Peyer's patch (tissue), 4 donors: ENCODE results near the gene HSPA2. TPM values are rescaled to one million over a fixed set of nuclear protein-coding genes. Genes with fewer than 3 reads are reported as not detected.
"Not testable (repeated sequence)": the region's sequence is repeated elsewhere in the genome, so short reads cannot be mapped to it uniquely, and the experiment has no call there.

ENCODE experiments used
- DNase-seq, 3 donors: peaks; one replicate each; pipeline ENCODE4 v3.0.0-alpha.2; 2017 to 2019
- H3K27ac ChIP-seq, 4 donors: fragments of 200-600 bp; sonication (generic); one replicate each; pipeline ENCODE4 v1.5.1; 2016 to 2019
- H3K27me3 ChIP-seq, 2 donors: fragments of 200-600 bp; sonication (generic); one replicate each; pipeline ENCODE4 v1.5.1; 2019
- H3K36me3 ChIP-seq, 3 donors: fragments of 200-600 bp; sonication (generic); one replicate each; pipeline ENCODE4 v1.5.1; 2016 to 2019
- H3K4me1 ChIP-seq, 4 donors: fragments of 200-600 bp; sonication (generic); one replicate each; pipeline ENCODE4 v1.5.1; 2016 to 2019
- H3K4me3 ChIP-seq, 4 donors: fragments of 200-600 bp; sonication (generic); 1 replicate in 3 of 4; 2 replicates in 1 of 4; pipeline ENCODE4 v1.5.1; 2016 to 2019; ENCODE audit warnings: mild to moderate bottlenecking in 1 of 4
- H3K9me3 ChIP-seq, 4 donors: fragments of 200-600 bp; sonication (generic); one replicate each; pipeline ENCODE4 v1.5.1; 2016 to 2019; ENCODE audit warnings: mild to moderate bottlenecking in 1 of 4
- POLR2A ChIP-seq, 2 donors: fragments of 450-650 bp; IDR thresholded peaks; one replicate each; pipeline ENCODE4 v1.5.1; 2017; ENCODE audit warnings: antibody characterized with exemption in 2 of 2, mild to moderate bottlenecking in 2 of 2, moderate library complexity in 2 of 2
- total RNA-seq, 4 donors: library from RNA; depleted of rRNA; stranded (reverse); fragments of >200 nt; gene quantifications; one replicate each; pipeline ENCODE4 v1.1.0, GENCODE V29; 2016
- TF ChIP-seq, protein P1 (sequence below), 6 experiments: fragments of 450-650 bp in 4 of 6; fragments of 200-600 bp in 2 of 6; sonication (generic) in 1 of 6; IDR thresholded peaks; one replicate each; pipeline ENCODE4 v1.5.1; 2017 to 2019; ENCODE audit warnings: antibody characterized with exemption in 6 of 6, mild to moderate bottlenecking in 3 of 6, moderate library complexity in 1 of 6

The HSPA2 gene
- total RNA-seq, 4 donors from 2014 or later: 4.2 to 9.9 (median 6.8) TPM

DNA sequence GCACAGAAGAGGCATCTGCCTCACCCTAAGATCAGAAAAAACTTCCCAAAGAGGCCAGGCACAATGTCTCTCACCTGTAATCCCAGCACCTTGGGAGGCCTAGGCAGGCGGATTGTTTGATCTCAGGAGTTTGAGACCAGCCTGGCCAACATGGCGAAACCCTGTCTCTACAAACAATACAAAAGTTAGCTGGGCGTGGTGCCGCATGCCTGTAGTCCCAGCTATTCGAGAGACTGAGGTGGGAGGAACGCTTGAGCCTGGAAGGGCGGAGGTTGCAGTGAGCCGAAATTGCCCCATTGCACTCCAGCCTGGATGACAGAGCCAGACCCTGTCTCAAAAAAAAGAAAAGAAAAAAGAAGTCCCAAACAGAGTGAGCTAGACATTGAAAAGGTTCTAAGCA lies 31.5 kb upstream of the HSPA2 start:
- no peak for DNase-seq
- H3K27me3 ChIP-seq: no peaks in the 10 kb centered on the region
- H3K36me3 ChIP-seq: no peaks in the 10 kb centered on the region
- H3K27ac ChIP-seq: peak overlapping the region in 1 of 4 donors; percentile 39
- no peak overlapping the region for H3K4me3 ChIP-seq
- H3K9me3 ChIP-seq: no peaks in the 10 kb centered on the region
- TF ChIP-seq POLR2A (IDR thresholded peaks at IDR 0.05): no peak
- TF ChIP-seq, protein P1, sequence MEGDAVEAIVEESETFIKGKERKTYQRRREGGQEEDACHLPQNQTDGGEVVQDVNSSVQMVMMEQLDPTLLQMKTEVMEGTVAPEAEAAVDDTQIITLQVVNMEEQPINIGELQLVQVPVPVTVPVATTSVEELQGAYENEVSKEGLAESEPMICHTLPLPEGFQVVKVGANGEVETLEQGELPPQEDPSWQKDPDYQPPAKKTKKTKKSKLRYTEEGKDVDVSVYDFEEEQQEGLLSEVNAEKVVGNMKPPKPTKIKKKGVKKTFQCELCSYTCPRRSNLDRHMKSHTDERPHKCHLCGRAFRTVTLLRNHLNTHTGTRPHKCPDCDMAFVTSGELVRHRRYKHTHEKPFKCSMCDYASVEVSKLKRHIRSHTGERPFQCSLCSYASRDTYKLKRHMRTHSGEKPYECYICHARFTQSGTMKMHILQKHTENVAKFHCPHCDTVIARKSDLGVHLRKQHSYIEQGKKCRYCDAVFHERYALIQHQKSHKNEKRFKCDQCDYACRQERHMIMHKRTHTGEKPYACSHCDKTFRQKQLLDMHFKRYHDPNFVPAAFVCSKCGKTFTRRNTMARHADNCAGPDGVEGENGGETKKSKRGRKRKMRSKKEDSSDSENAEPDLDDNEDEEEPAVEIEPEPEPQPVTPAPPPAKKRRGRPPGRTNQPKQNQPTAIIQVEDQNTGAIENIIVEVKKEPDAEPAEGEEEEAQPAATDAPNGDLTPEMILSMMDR (IDR thresholded peaks at IDR 0.05): no peak
- peaks cover 0 to 56% (median 22%) of the 10 kb centered on the region in 4 donors for H3K4me1 ChIP-seq

GRCh38 chr14:64510825-64511671 lies 29.5 kb upstream of the HSPA2 start:
- peak in 2 of 3 donors; percentile 81 to 93 for DNase-seq
- H3K9me3 ChIP-seq: no peaks in the 10 kb centered on the region
- H3K4me1 ChIP-seq: peaks cover 0 to 55% (median 21%) of the 10 kb centered on the region in 4 donors
- TF ChIP-seq POLR2A (IDR thresholded peaks at IDR 0.05): no peak
- TF ChIP-seq, protein P1 (IDR thresholded peaks at IDR 0.05): peak; percentile 89 to 95 (median 90)
- H3K4me3 ChIP-seq: no peak overlapping the region
- peak overlapping the region in 3 of 4 donors; percentile 4 to 53 (median 32) for H3K27ac ChIP-seq
- H3K36me3 ChIP-seq: no peaks in the 10 kb centered on the region
- no peaks in the 10 kb centered on the region for H3K27me3 ChIP-seq

DNA sequence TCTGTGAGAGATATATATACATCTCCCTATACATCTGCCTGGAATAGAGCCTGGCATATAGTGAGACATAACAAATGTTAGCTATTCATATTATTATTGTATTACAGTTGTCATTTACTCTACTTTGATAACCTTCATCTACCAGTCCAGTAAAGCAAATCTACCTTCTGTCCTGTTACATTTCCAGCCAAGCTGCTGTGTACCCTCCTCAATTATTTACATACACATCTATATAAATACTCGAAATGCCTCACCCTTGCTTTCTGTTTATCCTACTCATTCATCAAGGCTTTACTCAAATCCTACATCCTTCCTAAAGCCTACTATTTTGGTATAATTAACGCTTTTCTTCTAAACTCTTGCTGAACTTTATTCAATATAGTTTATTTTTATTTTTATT lies 27.3 kb upstream of the HSPA2 start:
- H3K4me3 ChIP-seq: no peak overlapping the region
- H3K9me3 ChIP-seq: no peaks in the 10 kb centered on the region
- H3K27me3 ChIP-seq: no peaks in the 10 kb centered on the region
- DNase-seq: no peak
- no peaks in the 10 kb centered on the region for H3K36me3 ChIP-seq
- H3K27ac ChIP-seq: no peak overlapping the region
- TF ChIP-seq, protein P1 (IDR thresholded peaks at IDR 0.05): no peak
- TF ChIP-seq POLR2A (IDR thresholded peaks at IDR 0.05): no peak
- H3K4me1 ChIP-seq: peaks cover 0 to 34% (median 10%) of the 10 kb centered on the region in 4 donors

DNA sequence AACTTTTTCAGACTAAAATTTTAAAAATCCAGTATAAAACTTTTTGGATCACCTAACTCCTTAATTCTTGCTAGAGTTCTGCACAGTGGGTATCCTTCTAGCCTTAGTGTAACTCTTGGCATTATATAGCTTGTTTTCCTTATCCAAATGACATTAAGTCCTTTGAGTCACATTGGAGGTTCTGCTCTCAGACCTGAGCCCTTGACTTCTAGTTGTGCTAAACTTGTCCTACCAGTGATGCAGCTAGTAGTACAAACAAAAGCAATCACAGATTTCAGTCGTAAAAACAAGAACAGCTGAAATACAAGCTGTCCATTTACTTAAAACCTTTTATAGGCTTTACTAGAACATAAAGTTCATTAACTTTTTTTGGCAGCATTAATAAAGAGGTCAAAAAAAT lies 25.5 kb upstream of the HSPA2 start:
- Histone ChIP-seq H3K4me1 (peaks cover 0 to 26% (median 3%) of the 10 kb centered on the region in 4 donors), H3K27ac (no peak overlapping the region), H3K4me3 (no peak overlapping the region), H3K9me3 (no peaks in the 10 kb centered on the region), H3K27me3 (no peaks in the 10 kb centered on the region), H3K36me3 (no peaks in the 10 kb centered on the region)
- DNase-seq: no peak
- no peak for TF ChIP-seq POLR2A (IDR thresholded peaks at IDR 0.05)
- TF ChIP-seq, protein P1 (IDR thresholded peaks at IDR 0.05): no peak

- Histone ChIP-seq H3K36me3 (peaks cover 0 to 7% (median 0%) of the 10 kb centered on the region in 3 donors), H3K27me3 (no peaks in the 10 kb centered on the region), H3K4me1 (peaks cover 0 to 7% (median 0%) of the 10 kb centered on the region in 4 donors), H3K9me3 (no peaks in the 10 kb centered on the region), H3K4me3 (no peak overlapping the region), H3K27ac (no peak overlapping the region)
- no peak for DNase-seq
- TF ChIP-seq POLR2A (IDR thresholded peaks at IDR 0.05): no peak
- TF ChIP-seq, protein P1 (IDR thresholded peaks at IDR 0.05): no peak
Measured at GRCh38 chr14:64516969-64517368, 23.6 kb upstream of the HSPA2 start.

- not testable (repeated sequence) for H3K9me3 ChIP-seq, DNase-seq, H3K4me3 ChIP-seq, H3K27ac ChIP-seq, H3K4me1 ChIP-seq, H3K27me3 ChIP-seq
- H3K36me3 ChIP-seq: peaks cover 0 to 14% (median 0%) of the 10 kb centered on the region in 3 donors
Measured at GRCh38 chr14:64517667-64518066, 22.9 kb upstream of the HSPA2 start.
